NCI-H2107 treated with DMSO at 0.1 percent for 48 hours (cell line): Measurements from ENCODE around the gene HPSE2.

Experiments
- DNase-seq: peaks from one replicate; lab custom pipeline; 2025; ENCODE audit not compliant: unreplicated experiment; lab: John Stamatoyannopoulos, UW

The HPSE2 gene

DNA sequence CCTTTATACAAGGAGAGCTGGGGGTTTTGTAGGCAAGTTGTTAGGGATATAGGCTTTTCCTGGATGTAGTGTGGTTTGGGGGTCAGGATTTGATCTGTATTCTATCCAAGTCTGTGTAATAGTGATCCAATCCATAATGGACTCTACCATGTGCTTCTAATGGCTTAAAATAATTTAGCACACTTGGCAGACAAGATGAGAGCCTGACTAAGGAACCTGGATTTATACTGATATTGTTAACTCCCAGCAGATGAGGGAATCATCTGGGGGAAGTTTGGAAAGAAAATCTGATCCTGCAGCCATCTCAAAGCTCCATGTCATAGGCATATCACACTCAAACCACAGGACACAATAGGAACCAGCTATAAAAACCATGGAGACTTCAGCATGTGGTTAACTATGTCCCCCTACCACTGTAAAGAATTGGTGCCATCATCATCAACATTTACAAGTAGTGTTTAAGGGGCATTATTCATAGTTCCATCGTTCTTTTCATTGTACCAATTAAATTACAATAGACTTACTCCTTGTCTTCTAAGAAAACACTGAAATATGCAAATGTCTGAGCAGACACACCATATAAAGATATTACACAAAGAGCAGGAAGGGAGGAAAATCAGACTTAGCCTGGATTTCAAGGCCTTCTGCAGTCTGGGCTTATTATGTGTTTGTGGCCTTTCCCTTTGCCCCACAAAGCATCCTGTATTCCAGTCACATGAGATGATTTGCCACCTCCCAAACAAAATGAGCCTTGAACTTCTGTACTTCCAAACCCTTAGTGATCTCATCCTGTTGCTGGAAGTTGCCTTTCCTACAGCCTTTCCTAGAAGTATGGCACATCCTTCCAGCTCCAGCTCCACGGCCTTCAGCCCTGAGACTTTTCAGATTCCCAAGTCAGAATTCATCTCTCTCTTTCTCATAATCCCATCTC is 766.4 kb downstream of the HPSE2 start:
- DNase-seq = no peak

GRCh38 chr10:98467506-98468318 is 767.9 kb downstream of the HPSE2 start:
- DNase-seq = peak; percentile 43

GRCh38 chr10:98466861-98467505 is 768.7 kb downstream of the HPSE2 start:
- no peak for DNase-seq

GRCh38 chr10:98465866-98466265 is 769.8 kb downstream of the HPSE2 start:
- DNase-seq = no peak

GRCh38 chr10:98463976-98464754 is 771.5 kb downstream of the HPSE2 start:
- no peak for DNase-seq

DNA sequence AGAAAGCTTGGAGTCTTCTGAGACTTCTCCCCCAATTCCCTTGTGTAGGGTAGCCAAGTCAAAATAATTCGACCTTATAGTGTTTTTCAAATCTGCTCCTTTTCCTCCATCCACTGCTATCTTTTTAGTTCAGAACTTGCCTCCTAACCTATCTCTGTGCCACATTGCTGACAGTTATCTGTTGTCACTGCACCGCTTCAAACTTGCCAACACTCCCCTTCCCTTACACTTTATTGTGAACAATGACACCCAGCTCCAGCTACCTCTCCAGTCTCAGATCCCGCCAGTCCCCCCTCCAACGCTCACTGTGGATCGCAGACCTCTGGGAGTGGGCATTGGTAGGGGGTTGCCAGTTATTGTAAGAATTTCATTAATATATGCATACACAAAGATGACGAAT is 772.6 kb downstream of the HPSE2 start:
- no peak for DNase-seq

GRCh38 chr10:98461500-98461842 is 774.2 kb downstream of the HPSE2 start:
- no peak for DNase-seq

DNA sequence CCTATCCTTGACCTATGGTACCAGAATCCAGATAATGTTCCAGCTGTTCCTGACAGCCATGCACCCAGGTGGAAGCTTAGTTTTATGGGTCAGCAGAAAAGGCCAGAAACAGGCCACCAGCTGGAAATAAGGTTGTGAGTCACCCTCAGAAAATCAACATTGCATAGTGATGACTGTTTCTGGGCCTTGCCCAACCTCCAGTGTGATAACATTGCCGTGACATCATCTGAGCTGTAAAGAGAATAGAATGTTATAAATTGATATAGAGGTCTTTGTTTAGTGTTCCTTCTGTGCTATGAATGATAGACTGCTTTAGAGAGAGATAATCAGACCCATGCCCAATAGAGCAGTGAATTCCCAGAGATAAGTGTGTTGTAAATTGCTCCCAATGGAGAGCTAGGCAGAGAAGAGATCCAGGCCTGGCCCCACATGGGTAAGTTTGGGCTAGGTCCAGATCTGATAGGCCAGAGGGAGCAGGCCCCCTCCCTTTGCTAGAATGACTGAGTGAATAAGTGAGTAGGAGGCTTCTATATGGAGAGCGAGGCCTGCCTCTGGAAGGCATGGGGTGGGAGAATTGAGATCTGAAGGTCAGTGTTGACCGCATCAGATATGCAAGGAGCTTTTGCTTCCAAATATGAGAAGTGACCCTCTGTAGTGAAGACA is 774.7 kb downstream of the HPSE2 start:
- DNase-seq = no peak

DNA sequence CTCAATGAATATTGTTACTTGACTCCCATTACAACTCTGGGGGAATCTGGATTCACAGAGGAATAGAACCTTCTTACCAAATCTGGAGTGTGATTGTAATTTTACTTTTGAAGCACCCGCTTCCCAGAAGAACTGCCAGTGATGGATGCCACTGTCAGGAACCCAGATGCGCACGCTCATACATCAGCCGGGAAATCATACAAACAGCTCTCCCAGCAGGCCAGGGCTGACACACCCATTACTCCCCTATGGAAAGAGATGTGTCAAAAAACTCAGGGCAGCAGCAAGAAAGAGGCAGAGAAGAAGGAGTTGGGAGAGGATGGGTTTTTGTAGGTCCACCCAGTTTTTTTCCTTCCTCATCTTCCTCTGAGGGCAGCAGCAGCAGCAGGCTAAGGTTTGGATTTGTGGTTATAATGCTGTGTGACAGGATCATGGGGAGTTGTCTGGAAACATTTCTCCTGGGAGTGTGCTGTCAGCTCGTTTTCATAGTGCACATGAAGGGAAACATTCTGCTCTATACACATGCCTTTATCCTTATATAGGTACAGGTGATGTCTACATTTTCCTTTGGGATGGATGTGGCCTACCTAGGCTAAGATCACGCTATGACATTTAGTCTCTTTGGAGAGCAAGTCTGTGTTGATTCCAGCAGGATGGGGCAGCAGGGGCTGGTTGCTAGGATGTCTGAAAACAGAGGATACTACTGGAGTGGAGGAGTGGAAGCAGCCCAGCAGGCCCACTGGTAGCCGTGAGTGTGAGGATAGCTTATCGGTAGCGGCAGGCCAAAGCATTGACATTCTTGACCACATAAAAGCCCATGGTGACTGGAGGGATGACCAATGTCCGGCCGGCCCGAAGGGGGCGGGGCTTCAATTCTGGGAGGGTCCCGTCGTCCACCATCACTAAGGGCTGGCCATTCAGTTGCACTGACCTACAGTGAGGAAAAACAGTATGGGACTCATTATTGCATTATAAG is 776.6 kb downstream of the HPSE2 start:
- no peak for DNase-seq

GRCh38 chr10:98457721-98458120 is 777.9 kb downstream of the HPSE2 start:
- no peak for DNase-seq

DNA sequence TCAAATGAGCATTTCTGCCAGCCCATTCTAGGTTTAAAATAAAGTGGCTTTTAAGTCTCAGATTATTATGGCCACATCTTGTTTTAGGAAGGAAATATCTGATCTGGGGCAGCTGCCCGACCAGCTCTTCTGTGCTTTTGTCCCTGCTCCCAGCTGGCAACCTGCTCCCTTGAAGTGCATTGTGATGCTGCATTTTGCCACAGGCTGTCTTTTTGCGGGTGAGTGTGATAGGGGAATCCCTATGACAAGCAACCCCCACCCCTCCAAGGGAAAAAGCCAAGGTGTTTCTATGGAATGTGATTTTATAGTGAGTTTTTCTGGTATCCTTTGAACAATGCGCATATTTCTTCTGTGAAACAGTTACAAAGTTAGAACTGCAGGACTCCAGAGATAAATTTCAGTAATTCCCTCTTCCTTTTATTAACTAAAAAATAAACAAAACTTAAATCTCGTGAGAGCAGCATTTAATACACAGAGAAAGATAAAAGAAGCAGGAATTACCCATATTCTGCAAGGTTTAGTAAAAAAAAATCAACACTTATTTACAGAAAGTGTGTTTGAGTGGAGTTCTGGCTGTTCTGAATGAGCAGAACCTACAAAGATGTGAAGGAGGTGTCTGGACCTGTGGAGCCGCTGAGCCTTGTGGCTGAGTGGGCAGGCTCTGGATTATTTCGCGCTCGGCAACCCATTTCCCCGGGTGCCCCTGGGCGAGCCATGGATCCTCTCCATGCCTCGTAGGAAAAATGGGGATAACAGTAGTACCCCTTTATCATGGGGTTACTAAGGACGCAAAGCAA is 778.8 kb downstream of the HPSE2 start:
- no peak for DNase-seq

- no peak for DNase-seq
Measured at GRCh38 chr10:98456043-98456570, 779.5 kb downstream of the HPSE2 start.

- DNase-seq = no peak
Measured at GRCh38 chr10:98453729-98454128, 781.9 kb downstream of the HPSE2 start.

- no peak for DNase-seq
Measured at GRCh38 chr10:98450618-98451017, 785.0 kb downstream of the HPSE2 start.

GRCh38 chr10:98449287-98449686 is 786.4 kb downstream of the HPSE2 start:
- no peak for DNase-seq

DNA sequence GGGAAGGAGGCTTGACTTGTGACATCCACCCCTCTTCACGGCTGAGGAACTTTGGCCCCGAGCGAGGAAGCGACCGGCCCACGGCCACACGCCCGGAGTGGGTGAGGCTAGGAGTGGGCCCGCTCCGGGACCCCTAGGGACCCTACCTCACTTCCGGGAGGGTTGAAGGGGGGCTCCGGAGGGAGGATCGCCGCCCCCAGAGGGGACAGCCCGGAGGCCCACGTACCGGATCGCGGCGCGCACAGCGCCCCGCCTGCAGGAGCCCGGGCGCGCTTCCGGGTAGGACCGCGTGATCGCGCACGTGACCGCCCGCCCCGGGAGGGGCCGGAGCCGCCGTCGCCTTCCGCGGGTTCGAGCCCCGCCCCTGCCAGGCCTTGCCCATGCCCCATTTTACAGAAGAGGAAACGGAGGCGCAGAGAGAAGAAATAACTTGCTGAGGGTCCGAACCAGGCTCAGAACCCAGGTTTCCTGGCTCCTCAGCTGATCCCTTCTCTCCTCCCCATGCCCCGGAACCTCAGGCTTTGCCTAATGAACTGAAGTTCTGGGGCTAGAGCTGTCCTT is 788.9 kb downstream of the HPSE2 start, which contains the start of gene HPS1:
Gene HPS1 (minus strand): TSS at position 275 of the 561 bp plus-strand sequence. CDS start 3,695 bp downstream, outside the sequence.
- DNase-seq = peak; percentile 5

DNA sequence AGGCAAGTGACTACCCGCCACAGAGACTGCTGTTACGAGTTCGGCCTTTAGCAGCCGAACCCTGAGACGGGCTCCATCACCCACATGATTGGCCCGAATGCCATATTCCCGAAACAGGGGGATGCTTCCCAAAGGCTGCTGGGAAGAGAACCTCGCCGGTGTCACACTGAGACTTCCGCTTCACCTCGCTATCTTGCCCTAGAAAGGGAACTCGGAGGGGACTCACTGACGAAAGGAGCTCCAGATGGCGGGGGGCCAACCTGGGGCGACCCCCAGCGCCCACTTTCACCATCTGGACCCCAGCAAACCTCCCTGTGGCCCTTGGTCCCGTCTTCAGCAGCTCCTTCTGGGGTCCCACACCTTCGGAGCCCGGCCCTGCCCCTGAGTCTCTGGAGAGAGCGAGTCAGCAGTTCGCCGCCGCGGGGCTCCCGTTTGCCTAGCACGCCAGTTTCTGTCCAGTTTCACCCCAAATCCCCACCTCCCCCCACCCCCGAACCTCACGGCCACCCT is 789.4 kb downstream of the HPSE2 start:
- no peak for DNase-seq
